ENCODE measurements around the gene MYH10. TPM values are rescaled to one million over a fixed set of nuclear protein-coding genes. Genes with fewer than 3 reads are reported as not detected.

MYH10 gene
- total and polyA plus RNA-seq, 9 donors, result 30.4 to 117 (median 75.5) TPM

DNA sequence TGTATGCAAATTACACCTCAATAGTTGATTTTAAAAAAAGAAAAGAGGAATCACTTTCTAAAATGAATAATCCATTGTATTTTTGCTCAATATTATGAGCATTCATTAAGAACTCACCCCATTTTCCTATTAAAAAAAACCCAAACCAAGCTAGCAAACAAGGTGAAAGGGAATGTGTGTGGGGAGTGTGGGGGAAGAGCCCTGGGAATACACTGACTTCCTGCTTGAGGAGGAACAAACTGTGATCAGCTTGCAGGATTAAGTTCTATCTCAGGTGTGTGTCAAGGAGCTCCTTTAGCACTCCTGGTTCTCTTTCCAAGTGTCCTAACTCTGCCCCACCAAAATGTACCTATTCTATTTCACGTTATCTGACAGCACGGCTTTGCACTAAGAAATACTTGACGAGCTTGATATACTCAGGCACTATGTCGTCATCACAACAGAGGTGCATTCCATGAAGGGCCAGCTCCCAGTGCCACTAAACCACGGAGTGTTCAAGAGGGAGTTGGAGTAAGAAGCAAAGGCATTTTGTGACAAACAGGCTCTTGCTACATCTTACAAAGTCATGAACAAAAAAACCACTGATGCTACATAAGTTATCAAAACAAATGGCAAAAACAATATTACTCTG is 73.2 kb downstream of the MYH10 start:
- no peak for DNase-seq
- Histone ChIP-seq H3K4me1 (ENCODE audit: insufficient read depth) (no peaks in the 10 kb centered on the region), H3K27ac (no peak overlapping the region), H3K9me3 (no peaks in the 10 kb centered on the region), H3K36me3 (no peaks in the 10 kb centered on the region), H3K27me3 (no peaks in the 10 kb centered on the region), H3K4me3 (no peak overlapping the region)
- TF ChIP-seq EP300 (IDR thresholded peaks at IDR 0.05), result no peak
- no peak for TF ChIP-seq POLR2A (IDR thresholded peaks at IDR 0.05)
- TF ChIP-seq, protein P1, sequence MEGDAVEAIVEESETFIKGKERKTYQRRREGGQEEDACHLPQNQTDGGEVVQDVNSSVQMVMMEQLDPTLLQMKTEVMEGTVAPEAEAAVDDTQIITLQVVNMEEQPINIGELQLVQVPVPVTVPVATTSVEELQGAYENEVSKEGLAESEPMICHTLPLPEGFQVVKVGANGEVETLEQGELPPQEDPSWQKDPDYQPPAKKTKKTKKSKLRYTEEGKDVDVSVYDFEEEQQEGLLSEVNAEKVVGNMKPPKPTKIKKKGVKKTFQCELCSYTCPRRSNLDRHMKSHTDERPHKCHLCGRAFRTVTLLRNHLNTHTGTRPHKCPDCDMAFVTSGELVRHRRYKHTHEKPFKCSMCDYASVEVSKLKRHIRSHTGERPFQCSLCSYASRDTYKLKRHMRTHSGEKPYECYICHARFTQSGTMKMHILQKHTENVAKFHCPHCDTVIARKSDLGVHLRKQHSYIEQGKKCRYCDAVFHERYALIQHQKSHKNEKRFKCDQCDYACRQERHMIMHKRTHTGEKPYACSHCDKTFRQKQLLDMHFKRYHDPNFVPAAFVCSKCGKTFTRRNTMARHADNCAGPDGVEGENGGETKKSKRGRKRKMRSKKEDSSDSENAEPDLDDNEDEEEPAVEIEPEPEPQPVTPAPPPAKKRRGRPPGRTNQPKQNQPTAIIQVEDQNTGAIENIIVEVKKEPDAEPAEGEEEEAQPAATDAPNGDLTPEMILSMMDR (IDR thresholded peaks at IDR 0.05), result no peak
- intact Hi-C loops (cut with DNase I), result no loop called here
- 85 to 89% (median 89%) methylated on average over 5 of the region's 5 CpGs for WGBS, 3 donors

DNA sequence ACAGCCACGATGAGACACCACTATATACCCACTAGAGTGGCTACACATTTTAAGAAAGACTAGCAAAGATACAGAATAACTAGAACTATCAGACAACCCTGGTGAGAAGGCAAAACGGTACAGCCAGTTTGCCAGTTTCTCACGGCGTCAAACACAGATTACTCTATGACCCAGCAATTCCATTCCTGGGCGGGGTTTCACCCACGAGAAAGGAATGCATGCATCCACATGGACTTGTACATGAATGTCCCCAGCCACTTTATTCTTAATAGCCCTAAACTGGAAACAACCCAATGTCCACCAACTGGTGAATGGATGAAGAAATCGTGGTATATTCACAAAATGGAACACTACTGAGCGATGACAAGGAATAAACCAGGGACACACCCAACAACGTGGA is 74.5 kb downstream of the MYH10 start:
- Histone ChIP-seq H3K36me3 (no peaks in the 10 kb centered on the region), H3K27ac (no peak overlapping the region), H3K9me3 (no peaks in the 10 kb centered on the region), H3K27me3 (no peaks in the 10 kb centered on the region), H3K4me3 (no peak overlapping the region), H3K4me1 (ENCODE audit: insufficient read depth) (no peaks in the 10 kb centered on the region)
- 88 to 91% (median 90%) methylated on average over 9 of the region's 9 CpGs for WGBS, 3 donors
- DNase-seq, result no peak
- TF ChIP-seq EP300 (IDR thresholded peaks at IDR 0.05), result no peak
- TF ChIP-seq, protein P1 (IDR thresholded peaks at IDR 0.05), result no peak
- TF ChIP-seq POLR2A (IDR thresholded peaks at IDR 0.05), result no peak
- intact Hi-C loops (cut with DNase I), result no loop called here

DNA sequence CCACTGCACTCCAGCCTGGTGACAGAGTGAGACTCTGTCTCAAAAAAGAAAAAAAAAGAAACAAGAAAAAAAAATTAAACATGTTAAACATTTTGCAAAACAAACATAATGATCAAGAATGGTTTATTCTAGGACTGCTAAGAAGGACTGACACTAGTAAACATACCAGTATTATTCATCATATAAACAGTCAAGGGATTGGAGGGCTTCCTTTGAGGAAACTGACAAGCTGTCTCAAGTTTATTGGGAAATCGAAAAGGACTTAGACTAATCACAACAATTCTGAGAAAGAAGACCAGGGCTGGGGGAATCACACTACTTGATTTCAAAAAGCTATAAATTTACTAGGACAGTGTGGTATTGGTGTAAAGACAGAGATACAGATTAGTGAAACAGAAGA is 75.5 kb downstream of the MYH10 start:
- H3K36me3 ChIP-seq, result no peaks in the 10 kb centered on the region
- DNase-seq, result no peak
- H3K4me3 ChIP-seq, result no peak overlapping the region
- TF ChIP-seq, protein P1 (IDR thresholded peaks at IDR 0.05), result no peak
- no peak for TF ChIP-seq EP300 (IDR thresholded peaks at IDR 0.05)
- no peak for TF ChIP-seq POLR2A (IDR thresholded peaks at IDR 0.05)
- H3K27me3 ChIP-seq, result no peaks in the 10 kb centered on the region
- no peaks in the 10 kb centered on the region for H3K4me1 ChIP-seq (ENCODE audit: insufficient read depth)
- no peak overlapping the region for H3K27ac ChIP-seq
- 89 to 93% (median 90%) methylated on average over 1 of the region's 1 CpG for WGBS, 3 donors
- intact Hi-C loops (cut with DNase I), result no loop called here
- H3K9me3 ChIP-seq, result no peaks in the 10 kb centered on the region

DNA sequence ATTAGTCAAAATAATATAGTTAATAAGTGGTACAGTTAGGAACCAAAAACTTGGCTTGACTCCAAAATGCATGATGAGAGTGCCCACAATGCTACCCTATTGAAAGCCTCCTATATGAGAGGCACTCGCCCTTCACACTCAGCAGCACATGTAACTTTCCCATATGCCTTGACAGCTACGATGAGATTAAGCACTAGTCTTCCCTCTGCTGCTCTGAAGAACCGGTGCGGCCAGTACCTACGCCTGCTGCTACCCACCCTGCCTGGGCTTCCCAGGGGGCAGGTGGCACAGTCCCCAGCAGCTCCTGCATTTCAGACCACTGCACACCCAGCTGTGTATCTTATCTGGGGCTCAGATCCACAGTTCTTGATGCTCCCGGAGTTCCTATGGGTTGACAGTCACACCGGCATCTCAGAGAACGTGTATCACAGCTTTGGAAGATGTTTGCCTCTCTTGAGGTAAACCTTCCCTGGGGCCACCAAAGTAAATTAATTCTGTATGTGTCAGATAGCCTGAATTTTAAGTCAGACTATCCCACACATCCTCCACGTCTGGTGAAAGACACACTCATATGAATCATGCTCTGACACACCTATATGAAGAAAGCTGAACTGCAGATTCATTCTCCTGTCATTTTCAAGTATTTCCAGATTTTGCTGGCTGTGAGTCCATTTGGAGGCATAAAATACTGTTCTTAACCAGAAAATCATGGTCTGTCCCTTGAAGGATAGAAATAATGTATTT is 77.8 kb downstream of the MYH10 start:
- H3K27ac ChIP-seq, result no peak overlapping the region
- TF ChIP-seq EP300 (IDR thresholded peaks at IDR 0.05), result no peak
- no peak for TF ChIP-seq POLR2A (IDR thresholded peaks at IDR 0.05)
- TF ChIP-seq, protein P1 (IDR thresholded peaks at IDR 0.05), result no peak
- DNase-seq, result no peak
- WGBS, 3 donors, result 95 to 96% (median 95%) methylated on average over 9 of the region's 9 CpGs
- H3K27me3 ChIP-seq, result no peaks in the 10 kb centered on the region
- no peak overlapping the region for H3K4me3 ChIP-seq
- no peaks in the 10 kb centered on the region for H3K4me1 ChIP-seq (ENCODE audit: insufficient read depth)
- no peaks in the 10 kb centered on the region for H3K36me3 ChIP-seq
- no peaks in the 10 kb centered on the region for H3K9me3 ChIP-seq
- intact Hi-C loops (cut with DNase I), result no loop called here

All from ovary (tissue), 9 donors.